Esophagus muscularis mucosa (tissue), 3 donors: ENCODE results near the gene EML2.

Source experiments
- POLR2A ChIP-seq: fragments of 450-650 bp; IDR thresholded peaks from one replicate; pipeline ENCODE4 v1.6.1; 2017; ENCODE audit warnings: antibody characterized with exemption, moderate library complexity, mild to moderate bottlenecking, low read depth
- POLR2AphosphoS5 ChIP-seq, 2 donors: sonication (generic); formaldehyde crosslinking; IDR thresholded peaks; one replicate each; pipeline ENCODE4 v1.6.1; 2017; ENCODE audit warnings: antibody characterized with exemption in 2 of 2
- TF ChIP-seq, protein P1 (sequence below), 3 experiments: fragments of 200-600 bp in 2 of 3; fragments of 450-650 bp in 1 of 3; sonication (generic) in 2 of 3; IDR thresholded peaks; one replicate each; pipeline ENCODE4 v1.5.1; 2017 to 2019; ENCODE audit warnings: antibody characterized with exemption in 3 of 3, mild to moderate bottlenecking in 2 of 3, moderate library complexity in 1 of 3

DNA sequence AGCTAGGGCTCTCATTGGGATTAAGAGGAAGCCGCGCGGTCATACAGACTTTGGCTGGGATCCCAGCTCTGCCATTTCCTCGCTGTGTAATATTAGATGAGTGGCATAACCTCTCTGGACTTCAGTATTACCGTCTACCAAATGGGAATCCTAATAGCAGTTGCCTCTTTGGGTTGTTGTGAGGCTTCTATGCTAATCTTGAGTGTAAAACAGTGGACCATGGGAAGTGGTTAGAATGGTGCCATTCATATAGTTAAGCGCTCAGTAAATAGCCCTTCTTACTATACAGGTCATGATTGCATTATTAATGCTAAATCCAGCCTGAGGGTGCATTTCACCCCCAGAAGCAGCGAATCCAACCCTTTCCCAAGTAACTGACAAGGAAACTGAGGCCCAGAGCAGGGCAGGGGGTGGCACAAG lies 54.0 kb downstream of the EML2 start:
- TF ChIP-seq POLR2A (no peak), POLR2AphosphoS5 (IDR thresholded peaks at IDR 0.05) (no peak)
- TF ChIP-seq, protein P1, sequence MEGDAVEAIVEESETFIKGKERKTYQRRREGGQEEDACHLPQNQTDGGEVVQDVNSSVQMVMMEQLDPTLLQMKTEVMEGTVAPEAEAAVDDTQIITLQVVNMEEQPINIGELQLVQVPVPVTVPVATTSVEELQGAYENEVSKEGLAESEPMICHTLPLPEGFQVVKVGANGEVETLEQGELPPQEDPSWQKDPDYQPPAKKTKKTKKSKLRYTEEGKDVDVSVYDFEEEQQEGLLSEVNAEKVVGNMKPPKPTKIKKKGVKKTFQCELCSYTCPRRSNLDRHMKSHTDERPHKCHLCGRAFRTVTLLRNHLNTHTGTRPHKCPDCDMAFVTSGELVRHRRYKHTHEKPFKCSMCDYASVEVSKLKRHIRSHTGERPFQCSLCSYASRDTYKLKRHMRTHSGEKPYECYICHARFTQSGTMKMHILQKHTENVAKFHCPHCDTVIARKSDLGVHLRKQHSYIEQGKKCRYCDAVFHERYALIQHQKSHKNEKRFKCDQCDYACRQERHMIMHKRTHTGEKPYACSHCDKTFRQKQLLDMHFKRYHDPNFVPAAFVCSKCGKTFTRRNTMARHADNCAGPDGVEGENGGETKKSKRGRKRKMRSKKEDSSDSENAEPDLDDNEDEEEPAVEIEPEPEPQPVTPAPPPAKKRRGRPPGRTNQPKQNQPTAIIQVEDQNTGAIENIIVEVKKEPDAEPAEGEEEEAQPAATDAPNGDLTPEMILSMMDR (IDR thresholded peaks at IDR 0.05) = no peak
